K562 (cell line): ENCODE measurements around the gene ARF1. TPM values are rescaled to one million over a fixed set of nuclear protein-coding genes. Genes with fewer than 3 reads are reported as not detected.

Experiments
- BRF1 ChIP-seq: IDR thresholded peaks from 3 replicates; pipeline ENCODE4 v1.6.1; 2011; ENCODE audit warnings: borderline replicate concordance, mild to moderate bottlenecking; ENCODE audit not compliant: insufficient read length; ENCODE audit errors: extremely low read depth
- C11orf30 ChIP-seq: fragments of 450-650 bp; IDR thresholded peaks from 2 replicates; pipeline ENCODE4 v1.6.1; 2016; ENCODE audit warnings: low read depth, mild to moderate bottlenecking
- CREB1 ChIP-seq, 2 experiments: sonication (generic) in 1 of 2; formaldehyde crosslinking in 1 of 2; IDR thresholded peaks; 2 replicates each; pipeline versions ENCODE4 v1.6.1 to v1.8.0; 2012 to 2022; ENCODE audit warnings: inconsistent platforms in 1 of 2, mild to moderate bottlenecking in 1 of 2, missing genetic modification reagents in 1 of 2, moderate library complexity in 1 of 2
- HDGF ChIP-seq: fragments of 450-650 bp; IDR thresholded peaks from 2 replicates; pipeline ENCODE4 v1.6.1; 2016
- ILK ChIP-seq: fragments of 450-650 bp; IDR thresholded peaks from 2 replicates; pipeline ENCODE4 v1.6.1; 2016; ENCODE audit warnings: missing genetic modification characterization, low read depth, mild to moderate bottlenecking, missing compliant biosample characterization, moderate library complexity, borderline replicate concordance
- MECOM ChIP-seq: fragments of 250-450 bp; sonication (Bioruptor Pico); IDR thresholded peaks from 2 replicates; pipeline ENCODE4 v1.8.0; 2022; ENCODE audit warnings: inconsistent platforms
- NFE2 ChIP-seq: IDR thresholded peaks from 2 replicates; pipeline ENCODE4 v1.6.1; 2014; ENCODE audit warnings: antibody characterized with exemption, low read depth
- OTX1 ChIP-seq: fragments of 450-650 bp; formaldehyde crosslinking; IDR thresholded peaks from 2 replicates; pipeline ENCODE4 v1.4.0; 2022; ENCODE audit warnings: mild to moderate bottlenecking
- TBL1XR1 ChIP-seq, 2 experiments: IDR thresholded peaks; 2 replicates each; pipeline ENCODE4 v1.6.1; 2012; ENCODE audit warnings: improper control_type of control experiment in 2 of 2, low read length in 2 of 2, mild to moderate bottlenecking in 1 of 2
- TEAD1 ChIP-seq, 2 experiments: fragments of 450-650 bp in 1 of 2; sonication (generic) in 1 of 2; formaldehyde crosslinking; IDR thresholded peaks; 2 replicates each; pipeline versions ENCODE4 v1.4.0 to v1.8.0; 2020 to 2022; ENCODE audit warnings: mild to moderate bottlenecking in 2 of 2, missing genetic modification reagents in 1 of 2
- ZFP30 ChIP-seq: fragments of 250-450 bp; sonication (Bioruptor Pico); IDR thresholded peaks from 2 replicates; pipeline ENCODE4 v1.8.0; 2022; ENCODE audit warnings: moderate library complexity, mild to moderate bottlenecking, inconsistent platforms, borderline replicate concordance
- ZNF436 ChIP-seq: fragments of 250-450, 450-650 bp; sonication (Bioruptor Pico); formaldehyde crosslinking; IDR thresholded peaks from 2 replicates; pipeline ENCODE4 v1.7.0; 2020; ENCODE audit warnings: mild to moderate bottlenecking
- ZNF79 ChIP-seq: fragments of 250-450 bp; sonication (Bioruptor Pico); IDR thresholded peaks from 2 replicates; pipeline ENCODE4 v1.4.0; 2020; ENCODE audit warnings: low read depth, mild to moderate bottlenecking, moderate library complexity
- polyA plus RNA-seq, 8 experiments: library from polyadenylated mRNA; depleted of rRNA in 4 of 8; stranded (reverse) in 5 of 8; unstranded in 3 of 8; fragments of >200 nt; fragmentation: Nextera tagmentation in 2 of 8; fragmentation: Illumina TruSeq in 1 of 8; extraction: Ambion mirVana in 2 of 8; extraction: Trizol in 1 of 8; gene quantifications; 2 replicates each; pipeline versions ENCODE4 v1.2.1 to v1.2.3, GENCODE V29; 2011 to 2014; ENCODE audit warnings: inconsistent platforms in 1 of 8, missing spikeins in 1 of 8
- total RNA-seq, 7 experiments: library from RNA; depleted of rRNA in 6 of 7; stranded (reverse); fragments of >200 nt in 6 of 7; fragmentation: Illumina TruSeq in 2 of 7; extraction: Trizol in 2 of 7; gene quantifications; 2 replicates each; pipeline versions ENCODE4 v1.2.1 to v1.2.3, GENCODE V29; 2011 to 2021; ENCODE audit warnings: low replicate concordance in 1 of 7
- TF ChIP-seq, protein P1 (sequence below): fragments of 250-450 bp; sonication (Bioruptor Pico); IDR thresholded peaks from 2 replicates; pipeline ENCODE4 v1.5.0; 2022; ENCODE audit warnings: mild to moderate bottlenecking
- TF ChIP-seq, protein P2 (sequence below): fragments of 250-450 bp; sonication (Bioruptor Pico); IDR thresholded peaks from 2 replicates; pipeline ENCODE4 v1.4.0; 2020; ENCODE audit warnings: mild to moderate bottlenecking, moderate library complexity
- TF ChIP-seq, protein P3 (sequence below): sonication (generic); formaldehyde crosslinking; IDR thresholded peaks from 2 replicates; pipeline ENCODE4 v1.4.0; 2020; ENCODE audit warnings: mild to moderate bottlenecking, missing genetic modification reagents
- TF ChIP-seq, protein P4 (sequence below), 2 experiments: fragments of 450-650 bp; IDR thresholded peaks; 2 replicates each; pipeline ENCODE4 v1.6.1; 2016

ARF1 gene
- total and polyA plus RNA-seq, 9 of the 15 experiments (the other 6 are each of a cell fraction or from before 2014, with no cell fraction given), result 69.8 to 593 (median 325) TPM

DNA sequence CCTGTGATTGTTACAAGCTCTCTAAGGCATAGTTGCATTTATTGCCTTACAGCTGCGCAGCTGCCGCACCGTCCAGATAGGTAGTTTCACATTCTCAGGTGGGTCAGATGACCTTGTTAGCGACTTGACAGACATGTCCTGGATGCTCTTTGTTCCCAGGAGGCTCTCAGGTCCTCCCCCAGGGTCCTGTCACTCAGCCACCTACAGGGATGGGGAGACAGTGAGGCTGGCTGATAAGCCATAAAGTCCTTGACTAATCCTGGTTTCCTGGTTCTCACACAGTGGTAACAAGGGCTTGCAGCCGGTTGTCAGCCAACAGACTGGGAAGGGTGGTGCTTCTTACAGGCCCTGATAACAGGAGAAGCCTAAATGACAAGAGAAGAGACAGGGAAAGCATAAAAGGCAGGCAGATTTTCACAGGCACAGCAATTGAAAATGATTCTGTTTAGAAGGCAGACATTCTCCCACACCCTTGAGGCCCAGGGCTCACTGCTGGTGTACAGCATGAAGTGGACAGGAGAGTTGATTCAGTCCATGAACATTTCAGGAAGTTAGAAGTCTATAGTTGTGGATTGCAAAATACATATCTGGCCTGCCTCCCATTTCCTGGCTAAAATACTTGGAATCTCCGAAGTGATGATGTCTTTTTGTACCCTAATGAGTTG is 2.9 kb downstream of the ARF1 start (continued):
- TF ChIP-seq OTX1 (0 out of 2 replicates have a peak, but pooled peaks have one; percentile 28), NFE2 (no peak), TBL1XR1 (IDR thresholded peaks at IDR 0.05; ENCODE audit: low read length in 2 of 2) (0 out of 4 replicates have a peak, but pooled peaks of 1 of the 2 experiments have one; percentile 20), ZNF79 (CRISPR knock-in tag) (no peak), C11orf30 (no peak), ZNF436 (no peak), BRF1 (no peak), TEAD1 (CRISPR knock-in tag; IDR thresholded peaks at IDR 0.05) (peak; percentile 18 to 42; a peak in 2 of 4 replicates), MECOM (CRISPR knock-in tag) (peak; percentile 88), CREB1 (IDR thresholded peaks at IDR 0.05) (no peak), CREB1 (CRISPR knock-in tag; IDR thresholded peaks at IDR 0.05) (0 out of 2 replicates have a peak, but pooled peaks have one; percentile 21), ZFP30 (CRISPR knock-in tag) (no peak), ILK (tag) (no peak), HDGF (peak; percentile 23; the same call in 1 of the 2 replicates)
- TF ChIP-seq, protein P1, sequence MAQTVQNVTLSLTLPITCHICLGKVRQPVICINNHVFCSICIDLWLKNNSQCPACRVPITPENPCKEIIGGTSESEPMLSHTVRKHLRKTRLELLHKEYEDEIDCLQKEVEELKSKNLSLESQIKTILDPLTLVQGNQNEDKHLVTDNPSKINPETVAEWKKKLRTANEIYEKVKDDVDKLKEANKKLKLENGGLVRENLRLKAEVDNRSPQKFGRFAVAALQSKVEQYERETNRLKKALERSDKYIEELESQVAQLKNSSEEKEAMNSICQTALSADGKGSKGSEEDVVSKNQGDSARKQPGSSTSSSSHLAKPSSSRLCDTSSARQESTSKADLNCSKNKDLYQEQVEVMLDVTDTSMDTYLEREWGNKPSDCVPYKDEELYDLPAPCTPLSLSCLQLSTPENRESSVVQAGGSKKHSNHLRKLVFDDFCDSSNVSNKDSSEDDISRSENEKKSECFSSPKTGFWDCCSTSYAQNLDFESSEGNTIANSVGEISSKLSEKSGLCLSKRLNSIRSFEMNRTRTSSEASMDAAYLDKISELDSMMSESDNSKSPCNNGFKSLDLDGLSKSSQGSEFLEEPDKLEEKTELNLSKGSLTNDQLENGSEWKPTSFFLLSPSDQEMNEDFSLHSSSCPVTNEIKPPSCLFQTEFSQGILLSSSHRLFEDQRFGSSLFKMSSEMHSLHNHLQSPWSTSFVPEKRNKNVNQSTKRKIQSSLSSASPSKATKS (CRISPR knock-in tag), result no peak
- TF ChIP-seq, protein P2, sequence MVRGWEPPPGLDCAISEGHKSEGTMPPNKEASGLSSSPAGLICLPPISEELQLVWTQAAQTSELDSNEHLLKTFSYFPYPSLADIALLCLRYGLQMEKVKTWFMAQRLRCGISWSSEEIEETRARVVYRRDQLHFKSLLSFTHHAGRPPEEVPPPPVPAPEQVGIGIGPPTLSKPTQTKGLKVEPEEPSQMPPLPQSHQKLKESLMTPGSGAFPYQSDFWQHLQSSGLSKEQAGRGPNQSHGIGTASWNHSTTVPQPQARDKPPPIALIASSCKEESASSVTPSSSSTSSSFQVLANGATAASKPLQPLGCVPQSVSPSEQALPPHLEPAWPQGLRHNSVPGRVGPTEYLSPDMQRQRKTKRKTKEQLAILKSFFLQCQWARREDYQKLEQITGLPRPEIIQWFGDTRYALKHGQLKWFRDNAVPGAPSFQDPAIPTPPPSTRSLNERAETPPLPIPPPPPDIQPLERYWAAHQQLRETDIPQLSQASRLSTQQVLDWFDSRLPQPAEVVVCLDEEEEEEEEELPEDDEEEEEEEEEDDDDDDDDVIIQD (CRISPR knock-in tag), result 0 out of 2 replicates have a peak, but pooled peaks have one; percentile 35
- TF ChIP-seq, protein P3, sequence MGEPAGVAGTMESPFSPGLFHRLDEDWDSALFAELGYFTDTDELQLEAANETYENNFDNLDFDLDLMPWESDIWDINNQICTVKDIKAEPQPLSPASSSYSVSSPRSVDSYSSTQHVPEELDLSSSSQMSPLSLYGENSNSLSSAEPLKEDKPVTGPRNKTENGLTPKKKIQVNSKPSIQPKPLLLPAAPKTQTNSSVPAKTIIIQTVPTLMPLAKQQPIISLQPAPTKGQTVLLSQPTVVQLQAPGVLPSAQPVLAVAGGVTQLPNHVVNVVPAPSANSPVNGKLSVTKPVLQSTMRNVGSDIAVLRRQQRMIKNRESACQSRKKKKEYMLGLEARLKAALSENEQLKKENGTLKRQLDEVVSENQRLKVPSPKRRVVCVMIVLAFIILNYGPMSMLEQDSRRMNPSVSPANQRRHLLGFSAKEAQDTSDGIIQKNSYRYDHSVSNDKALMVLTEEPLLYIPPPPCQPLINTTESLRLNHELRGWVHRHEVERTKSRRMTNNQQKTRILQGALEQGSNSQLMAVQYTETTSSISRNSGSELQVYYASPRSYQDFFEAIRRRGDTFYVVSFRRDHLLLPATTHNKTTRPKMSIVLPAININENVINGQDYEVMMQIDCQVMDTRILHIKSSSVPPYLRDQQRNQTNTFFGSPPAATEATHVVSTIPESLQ, result no peak
- TF ChIP-seq, protein P4, sequence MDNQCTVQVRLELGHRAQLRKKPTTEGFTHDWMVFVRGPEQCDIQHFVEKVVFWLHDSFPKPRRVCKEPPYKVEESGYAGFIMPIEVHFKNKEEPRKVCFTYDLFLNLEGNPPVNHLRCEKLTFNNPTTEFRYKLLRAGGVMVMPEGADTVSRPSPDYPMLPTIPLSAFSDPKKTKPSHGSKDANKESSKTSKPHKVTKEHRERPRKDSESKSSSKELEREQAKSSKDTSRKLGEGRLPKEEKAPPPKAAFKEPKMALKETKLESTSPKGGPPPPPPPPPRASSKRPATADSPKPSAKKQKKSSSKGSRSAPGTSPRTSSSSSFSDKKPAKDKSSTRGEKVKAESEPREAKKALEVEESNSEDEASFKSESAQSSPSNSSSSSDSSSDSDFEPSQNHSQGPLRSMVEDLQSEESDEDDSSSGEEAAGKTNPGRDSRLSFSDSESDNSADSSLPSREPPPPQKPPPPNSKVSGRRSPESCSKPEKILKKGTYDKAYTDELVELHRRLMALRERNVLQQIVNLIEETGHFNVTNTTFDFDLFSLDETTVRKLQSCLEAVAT (IDR thresholded peaks at IDR 0.05), result 0 out of 4 replicates have a peak, but pooled peaks of 1 of the 2 experiments have one; percentile 48
